Adipocyte (in vitro differentiated cells): Measurements from ENCODE around the gene NDUFB4.

Experiments used
- DNase-seq: peaks from one replicate; pipeline ENCODE4 v3.0.0-alpha.2; 2015; ENCODE audit warnings: low read depth
- H3K27me3 ChIP-seq: replicated peaks from 2 replicates; pipeline ENCODE4 v1.7.0; 2013; ENCODE audit warnings: mild to moderate bottlenecking, low read length, moderate library complexity; ENCODE audit not compliant: control insufficient read depth, insufficient read depth
- H3K36me3 ChIP-seq: 2 replicates; pipeline ENCODE4 v1.7.0; 2013; ENCODE audit warnings: low read length, mild to moderate bottlenecking, moderate library complexity; ENCODE audit not compliant: control insufficient read depth, insufficient read depth, severe bottlenecking
- H3K4me1 ChIP-seq: 2 replicates; pipeline ENCODE4 v1.7.0; 2013; ENCODE audit warnings: mild to moderate bottlenecking, low read length, moderate library complexity; ENCODE audit not compliant: control insufficient read depth, insufficient read depth
- H3K4me3 ChIP-seq: 2 replicates; pipeline ENCODE4 v1.7.0; 2013; ENCODE audit warnings: mild to moderate bottlenecking, low read length, moderate library complexity
- H3K9ac ChIP-seq: 2 replicates; pipeline ENCODE4 v1.7.0; 2013; ENCODE audit warnings: mild to moderate bottlenecking, low read length, moderate library complexity
- H3K9me3 ChIP-seq: 2 replicates; pipeline ENCODE4 v1.7.0; 2013; ENCODE audit warnings: mild to moderate bottlenecking, low read length, moderate library complexity; ENCODE audit not compliant: control insufficient read depth

NDUFB4 gene

GRCh38 chr3:120561251-120562045 is 34.7 kb upstream of the NDUFB4 start:
- Histone ChIP-seq H3K9ac (no peak overlapping the region), H3K4me1 (peaks cover 39% of the 10 kb centered on the region), H3K36me3 (no peaks in the 10 kb centered on the region), H3K27me3 (no peaks in the 10 kb centered on the region), H3K9me3 (no peaks in the 10 kb centered on the region), H3K4me3 (no peak overlapping the region)
- DNase-seq, result peak; percentile 90

GRCh38 chr3:120563356-120564022 is 32.6 kb upstream of the NDUFB4 start:
- DNase-seq, result no peak
- no peak overlapping the region for H3K9ac ChIP-seq
- no peaks in the 10 kb centered on the region for H3K36me3 ChIP-seq
- H3K27me3 ChIP-seq, result no peaks in the 10 kb centered on the region
- no peak overlapping the region for H3K4me3 ChIP-seq
- peaks cover 19% of the 10 kb centered on the region for H3K4me1 ChIP-seq
- no peaks in the 10 kb centered on the region for H3K9me3 ChIP-seq

GRCh38 chr3:120566243-120566975 is 29.7 kb upstream of the NDUFB4 start:
- no peak overlapping the region for H3K4me3 ChIP-seq
- no peaks in the 10 kb centered on the region for H3K36me3 ChIP-seq
- no peaks in the 10 kb centered on the region for H3K9me3 ChIP-seq
- DNase-seq, result no peak
- no peaks in the 10 kb centered on the region for H3K27me3 ChIP-seq
- H3K4me1 ChIP-seq, result no peaks in the 10 kb centered on the region
- H3K9ac ChIP-seq, result no peak overlapping the region

GRCh38 chr3:120567370-120568201 is 28.6 kb upstream of the NDUFB4 start:
- peak; percentile 78 for DNase-seq

GRCh38 chr3:120568202-120568531 is 28.0 kb upstream of the NDUFB4 start:
- no peak overlapping the region for H3K9ac ChIP-seq
- no peak overlapping the region for H3K4me3 ChIP-seq
- H3K4me1 ChIP-seq, result no peaks in the 10 kb centered on the region
- H3K36me3 ChIP-seq, result no peaks in the 10 kb centered on the region
- no peaks in the 10 kb centered on the region for H3K9me3 ChIP-seq
- no peaks in the 10 kb centered on the region for H3K27me3 ChIP-seq
- no peak for DNase-seq

More at GRCh38 chr3:120567370-120568201, 28.6 kb upstream of the NDUFB4 start:
- Histone ChIP-seq H3K9ac (peak overlapping the region; percentile 30), H3K36me3 (no peaks in the 10 kb centered on the region), H3K9me3 (no peaks in the 10 kb centered on the region), H3K4me1 (no peaks in the 10 kb centered on the region), H3K4me3 (peak overlapping the region; percentile 59), H3K27me3 (no peaks in the 10 kb centered on the region)

GRCh38 chr3:120568598-120568997 is 27.5 kb upstream of the NDUFB4 start:
- no peak for DNase-seq
- Histone ChIP-seq H3K36me3 (no peaks in the 10 kb centered on the region), H3K9ac (no peak overlapping the region), H3K9me3 (no peaks in the 10 kb centered on the region), H3K4me3 (no peak overlapping the region), H3K27me3 (no peaks in the 10 kb centered on the region), H3K4me1 (no peaks in the 10 kb centered on the region)

GRCh38 chr3:120569222-120570057 is 26.7 kb upstream of the NDUFB4 start:
- H3K36me3 ChIP-seq, result no peaks in the 10 kb centered on the region
- no peak overlapping the region for H3K9ac ChIP-seq
- H3K4me1 ChIP-seq, result no peaks in the 10 kb centered on the region
- DNase-seq, result no peak
- H3K27me3 ChIP-seq, result no peaks in the 10 kb centered on the region
- no peak overlapping the region for H3K4me3 ChIP-seq
- H3K9me3 ChIP-seq, result no peaks in the 10 kb centered on the region

- no peak overlapping the region for H3K4me3 ChIP-seq
- H3K4me1 ChIP-seq, result no peaks in the 10 kb centered on the region
- no peaks in the 10 kb centered on the region for H3K9me3 ChIP-seq
- no peaks in the 10 kb centered on the region for H3K36me3 ChIP-seq
- no peak overlapping the region for H3K9ac ChIP-seq
- DNase-seq, result no peak
- no peaks in the 10 kb centered on the region for H3K27me3 ChIP-seq
Measured at GRCh38 chr3:120572027-120572426, 24.1 kb upstream of the NDUFB4 start.

- H3K27me3 ChIP-seq, result no peaks in the 10 kb centered on the region
Measured at GRCh38 chr3:120587332-120587975, 8.7 kb upstream of the NDUFB4 start.

GRCh38 chr3:120595788-120596115 is 384 bp upstream of the NDUFB4 start:
- H3K4me1 ChIP-seq, result peaks cover 19% of the 10 kb centered on the region
- H3K27me3 ChIP-seq, result no peaks in the 10 kb centered on the region
- no peaks in the 10 kb centered on the region for H3K9me3 ChIP-seq
- H3K36me3 ChIP-seq, result peaks cover 17% of the 10 kb centered on the region
- peak overlapping the region; percentile 97 for H3K4me3 ChIP-seq
- no peak for DNase-seq
- peak overlapping the region; percentile 93 for H3K9ac ChIP-seq

More at GRCh38 chr3:120587332-120587975, 8.7 kb upstream of the NDUFB4 start:
- Histone ChIP-seq H3K9me3 (no peaks in the 10 kb centered on the region), H3K4me3 (no peak overlapping the region), H3K9ac (no peak overlapping the region), H3K4me1 (no peaks in the 10 kb centered on the region), H3K36me3 (no peaks in the 10 kb centered on the region)
- DNase-seq, result no peak
